NCI-H1436 treated with DMSO at 0.1 percent for 48 hours (cell line): ENCODE data around the gene INPP4B.
"Not testable (repeated sequence)": the region's sequence is repeated elsewhere in the genome, so short reads cannot be mapped to it uniquely, and the experiment has no call there.

Experiments used
- DNase-seq: peaks from one replicate; lab custom pipeline; 2025; lab: John Stamatoyannopoulos, UW

Gene INPP4B

DNA sequence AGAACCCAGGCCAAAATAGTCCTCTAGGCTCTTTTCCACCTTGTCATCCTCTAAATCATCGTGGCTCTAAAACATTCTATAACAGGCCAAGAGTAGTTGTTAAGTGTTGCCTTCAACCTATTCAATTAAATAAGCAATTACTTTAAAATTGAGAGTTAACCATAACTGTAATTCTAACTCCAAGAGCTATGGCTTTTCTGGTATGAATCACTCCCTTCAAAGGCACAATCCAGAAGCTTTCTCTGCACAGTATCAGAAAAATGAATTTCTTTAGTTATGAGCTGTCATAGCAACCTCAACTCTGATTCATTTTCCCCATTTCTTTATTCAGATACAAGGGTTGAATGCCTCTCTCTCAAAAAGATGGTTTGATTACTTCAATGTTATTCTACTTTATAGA, 21.7 kb downstream of the INPP4B start:
- no peak for DNase-seq

DNA sequence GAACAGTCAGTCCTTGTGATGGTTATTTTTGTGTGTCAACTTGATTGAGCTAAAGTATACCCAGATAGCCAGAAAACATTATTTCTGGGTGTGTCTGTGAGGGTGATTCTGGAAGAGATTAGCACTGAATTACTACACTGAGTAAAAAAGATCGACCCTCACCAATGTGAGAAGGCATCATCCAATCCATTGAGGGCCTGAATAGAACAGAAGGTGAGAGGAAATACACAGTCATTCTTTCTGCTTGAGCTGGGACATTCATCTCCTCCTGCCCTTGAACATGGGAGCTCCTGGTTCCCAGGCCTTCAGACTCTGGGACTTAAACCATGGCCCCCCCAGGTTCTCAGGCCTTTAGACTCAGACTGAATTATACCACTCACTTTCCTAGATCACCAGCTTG, 22.3 kb downstream of the INPP4B start:
- DNase-seq = no peak

DNA sequence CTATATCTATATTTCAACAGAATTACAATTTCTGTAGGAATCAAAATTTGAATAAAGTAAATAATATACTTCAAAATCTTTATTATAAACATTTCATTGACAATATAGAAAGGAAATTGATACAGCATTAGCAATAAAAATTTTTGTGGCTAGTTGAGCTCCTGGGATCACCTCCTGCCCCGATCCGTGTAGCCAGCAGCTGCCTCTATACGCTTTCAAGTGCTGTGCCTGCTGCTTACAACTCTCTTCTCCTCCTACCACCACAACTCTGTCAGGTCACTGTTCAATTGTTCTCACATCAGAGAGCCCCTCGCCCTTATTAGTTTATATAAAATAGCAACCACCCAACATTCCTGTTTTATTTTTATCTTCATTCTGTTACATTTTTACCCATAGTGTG, 27.6 kb downstream of the INPP4B start:
- DNase-seq = no peak

DNA sequence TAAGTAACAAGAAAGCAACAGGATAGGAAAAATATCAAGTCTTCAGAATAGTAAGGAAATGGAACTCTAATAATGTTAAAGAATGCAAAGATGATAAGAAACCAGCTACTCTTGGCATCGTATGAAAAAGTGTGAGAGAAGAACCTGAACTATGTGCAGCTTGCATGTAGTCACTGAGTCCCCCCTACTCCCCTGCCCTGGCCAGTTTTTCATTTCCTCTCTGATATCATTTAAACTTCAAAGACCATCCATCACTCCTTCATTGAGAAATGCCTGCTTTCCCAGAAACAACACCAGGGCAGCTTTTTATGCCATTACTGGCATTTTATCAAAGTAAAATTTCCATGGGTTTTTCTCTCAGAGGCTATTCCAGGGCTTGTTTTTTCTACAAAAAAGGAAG, 28.1 kb downstream of the INPP4B start:
- DNase-seq = no peak

DNA sequence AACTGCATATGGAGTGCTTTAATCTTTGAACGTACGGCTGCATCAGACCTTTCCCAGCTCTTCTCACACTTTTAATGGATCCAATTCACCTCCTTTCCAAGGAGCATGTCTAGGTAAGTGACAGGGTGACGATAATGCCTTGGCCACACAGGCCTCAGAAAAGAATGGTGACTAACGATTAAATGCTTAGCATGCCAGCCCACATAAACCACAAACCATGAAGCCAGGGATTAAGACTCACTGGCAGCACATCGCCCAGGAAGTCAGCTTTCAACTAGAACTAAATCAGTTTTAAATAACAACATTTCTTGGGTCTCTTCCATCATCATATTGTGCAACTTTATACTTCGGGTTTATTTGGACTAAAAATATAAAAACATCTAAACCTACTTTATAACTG, 28.7 kb downstream of the INPP4B start:
- no peak for DNase-seq

DNA sequence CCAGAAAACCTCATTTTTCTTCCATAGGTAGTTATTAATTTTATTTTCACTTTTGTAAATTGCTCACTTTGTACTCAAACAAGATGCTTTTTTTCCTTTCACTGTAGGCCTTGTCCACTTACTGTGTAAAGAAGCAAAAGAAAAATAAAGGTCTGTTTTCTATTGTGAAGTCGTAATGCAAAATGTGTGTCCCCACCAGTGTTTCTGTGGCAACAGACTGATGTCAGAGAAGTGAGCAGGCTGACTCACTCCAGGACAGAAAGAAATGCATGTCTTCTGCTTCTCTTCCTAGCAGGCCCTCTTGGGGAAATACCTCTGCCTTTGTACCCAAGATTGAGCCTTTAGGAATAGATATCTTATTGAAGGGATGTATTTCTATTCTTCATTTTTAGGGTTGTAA, 30.3 kb downstream of the INPP4B start:
- no peak for DNase-seq

DNA sequence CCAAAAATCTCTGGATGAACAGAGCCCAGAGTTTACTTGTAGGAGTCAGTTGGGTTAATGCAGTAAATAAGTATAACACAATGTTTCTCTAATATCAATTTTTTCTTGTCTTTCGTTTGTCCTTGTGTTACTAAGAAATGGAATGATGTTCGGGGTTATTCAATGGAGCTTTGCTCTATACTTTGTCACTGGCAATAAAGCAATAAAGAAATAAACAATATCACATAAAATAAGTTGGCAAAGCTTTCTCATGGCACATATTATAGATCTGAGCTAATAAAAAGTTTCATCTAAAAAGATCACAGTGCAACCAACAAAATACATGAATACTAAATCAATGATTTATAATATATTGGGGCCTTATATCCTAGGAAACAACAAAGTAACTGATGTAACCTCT, 32.7 kb downstream of the INPP4B start:
- DNase-seq = no peak

DNA sequence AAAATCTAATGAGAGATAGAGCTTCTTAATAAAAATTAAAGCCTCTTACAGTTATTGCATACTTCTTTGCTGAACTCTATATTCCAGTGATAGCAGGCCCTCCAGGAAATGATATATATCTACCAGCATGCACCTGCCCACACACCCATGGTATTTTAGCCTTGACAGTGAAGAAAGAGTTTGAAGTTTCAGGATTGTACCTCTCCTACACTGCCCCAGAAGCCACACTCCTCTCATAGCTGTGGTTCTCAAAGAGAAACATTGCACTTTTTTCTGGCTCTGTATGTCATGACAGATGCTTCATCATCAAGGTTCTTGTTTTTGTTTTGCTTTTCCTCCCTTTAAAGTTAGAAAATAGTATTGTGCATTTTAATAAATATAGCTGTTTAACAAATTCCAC, 34.0 kb downstream of the INPP4B start:
- no peak for DNase-seq

DNA sequence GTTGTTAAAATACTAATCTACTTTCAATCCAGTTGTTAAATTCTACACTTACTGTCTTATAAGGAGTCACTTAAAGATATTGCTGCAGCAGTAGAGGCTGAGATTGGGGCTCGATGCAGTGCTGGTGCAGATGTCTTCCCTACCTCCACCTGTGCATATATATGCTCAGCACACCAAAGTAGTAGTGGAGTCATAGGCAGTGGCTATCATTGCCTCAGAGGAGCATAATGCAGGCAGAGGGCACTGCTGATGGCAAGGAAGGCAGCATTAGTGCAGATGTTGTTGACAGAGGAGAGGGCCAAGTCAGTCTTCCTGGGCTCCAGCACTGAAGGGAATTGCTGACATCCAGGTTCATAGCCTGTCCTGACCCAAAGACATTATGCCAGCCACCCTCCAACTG, 35.1 kb downstream of the INPP4B start:
- DNase-seq = no peak

DNA sequence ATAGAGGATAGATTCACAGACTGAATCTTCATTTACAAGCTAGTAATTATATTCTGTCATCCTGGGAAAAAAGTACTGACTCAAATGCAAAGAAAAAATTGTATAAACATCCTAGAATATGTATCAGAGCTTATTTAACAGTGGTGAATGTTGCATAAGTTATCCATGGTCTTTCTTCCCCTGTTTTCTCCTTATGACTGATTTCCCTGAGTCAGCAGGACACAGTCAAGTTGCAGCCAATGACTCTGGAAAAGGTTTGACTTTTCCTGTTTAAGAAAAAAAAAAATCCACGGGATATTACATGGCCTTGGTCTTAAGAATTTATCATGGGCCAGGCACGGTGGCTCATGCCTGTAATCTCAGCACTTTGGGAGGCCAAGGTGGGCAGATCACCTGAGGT, 36.5 kb downstream of the INPP4B start:
- no peak for DNase-seq

DNA sequence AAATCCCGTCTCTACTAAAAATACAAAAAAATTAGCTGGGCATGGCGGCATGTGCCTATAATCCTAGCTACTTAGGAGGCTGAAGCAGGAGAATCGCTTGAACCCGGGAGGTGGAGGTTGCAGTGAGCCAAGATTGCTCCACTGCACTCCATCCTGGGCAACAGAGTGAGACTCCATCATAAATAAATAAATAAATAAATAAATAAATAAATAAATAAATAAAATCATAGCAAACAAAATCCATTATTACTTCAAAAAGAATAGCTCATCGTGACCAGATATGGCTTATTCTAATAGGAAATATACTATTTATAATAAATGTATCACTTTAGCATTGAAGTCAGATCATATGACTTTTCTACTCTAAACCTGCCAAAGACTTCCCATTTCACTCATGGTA, 42.2 kb downstream of the INPP4B start:
- DNase-seq = not testable (repeated sequence)

DNA sequence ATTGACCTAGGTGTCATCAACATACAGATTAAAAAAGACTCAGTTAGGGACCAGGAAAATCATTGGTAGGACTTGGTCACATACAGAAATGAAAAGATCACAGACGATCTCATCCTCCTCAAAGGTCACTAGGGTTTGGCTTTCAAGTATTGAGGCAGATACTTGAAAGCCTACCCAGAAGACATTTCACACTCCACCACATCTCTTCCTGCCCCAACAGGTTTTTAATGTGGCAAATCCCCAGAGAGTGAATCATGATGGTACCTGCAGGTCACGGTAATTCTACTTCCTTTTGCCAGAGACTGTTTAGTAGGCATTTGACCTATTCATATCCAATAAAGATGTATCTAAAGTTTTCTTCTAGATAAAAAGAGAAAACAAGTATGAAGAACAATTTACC, 44.1 kb downstream of the INPP4B start:
- no peak for DNase-seq

DNA sequence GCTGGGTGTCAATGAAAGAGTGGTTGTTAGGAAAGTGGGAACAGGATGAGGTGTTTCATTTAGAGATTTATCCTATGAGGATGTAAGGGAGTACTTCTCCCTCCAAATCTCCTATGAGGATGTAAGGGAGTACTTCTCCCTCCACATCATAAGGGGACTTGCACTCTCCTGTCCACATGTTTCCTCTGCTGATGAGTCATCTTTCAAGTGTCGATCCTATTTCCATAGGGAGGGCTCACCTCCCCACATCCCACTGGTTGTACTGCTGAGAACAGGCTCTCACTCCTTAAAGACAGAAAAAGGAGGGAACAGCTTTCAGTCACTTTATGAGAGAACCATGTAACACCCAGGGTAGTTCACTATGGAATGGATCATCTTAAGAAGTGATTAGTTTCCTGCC, 65.0 kb downstream of the INPP4B start:
- no peak for DNase-seq

DNA sequence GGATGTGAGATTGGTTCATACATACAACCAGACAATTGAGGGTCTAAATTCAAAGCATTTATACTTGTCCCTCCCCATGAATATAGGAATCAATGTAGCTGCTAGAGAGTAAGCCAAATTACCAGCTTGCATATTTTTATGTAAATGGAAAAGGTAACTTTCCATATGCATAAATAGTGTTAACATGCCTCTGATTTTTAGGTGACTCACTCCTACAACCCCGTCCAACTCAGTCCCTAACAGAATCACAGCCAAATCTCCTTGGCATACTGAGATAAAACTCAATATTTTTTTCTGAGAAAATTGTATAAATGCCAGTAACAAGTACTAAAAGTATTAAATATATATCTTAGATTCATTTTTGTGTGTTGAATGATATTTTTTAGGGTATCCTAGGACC, 67.2 kb downstream of the INPP4B start:
- DNase-seq = no peak

DNA sequence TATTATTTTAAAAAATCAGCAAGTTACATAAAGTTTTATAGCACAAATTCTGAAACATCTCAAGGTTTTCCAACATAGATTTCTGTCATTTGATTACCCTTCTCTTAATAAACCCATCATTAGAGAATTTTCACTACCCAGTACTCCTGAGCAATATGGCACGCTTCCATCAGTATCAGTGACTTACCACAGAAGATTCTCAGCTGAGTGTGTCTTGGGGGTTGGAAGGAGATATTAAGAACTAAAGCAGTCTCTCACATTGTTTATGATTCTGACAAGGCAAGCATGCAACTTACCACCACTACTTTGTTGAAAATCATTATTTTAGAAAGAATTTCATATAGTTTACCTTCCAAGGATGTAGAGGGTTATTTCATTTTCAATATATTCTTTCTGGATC, 67.7 kb downstream of the INPP4B start:
- no peak for DNase-seq

DNA sequence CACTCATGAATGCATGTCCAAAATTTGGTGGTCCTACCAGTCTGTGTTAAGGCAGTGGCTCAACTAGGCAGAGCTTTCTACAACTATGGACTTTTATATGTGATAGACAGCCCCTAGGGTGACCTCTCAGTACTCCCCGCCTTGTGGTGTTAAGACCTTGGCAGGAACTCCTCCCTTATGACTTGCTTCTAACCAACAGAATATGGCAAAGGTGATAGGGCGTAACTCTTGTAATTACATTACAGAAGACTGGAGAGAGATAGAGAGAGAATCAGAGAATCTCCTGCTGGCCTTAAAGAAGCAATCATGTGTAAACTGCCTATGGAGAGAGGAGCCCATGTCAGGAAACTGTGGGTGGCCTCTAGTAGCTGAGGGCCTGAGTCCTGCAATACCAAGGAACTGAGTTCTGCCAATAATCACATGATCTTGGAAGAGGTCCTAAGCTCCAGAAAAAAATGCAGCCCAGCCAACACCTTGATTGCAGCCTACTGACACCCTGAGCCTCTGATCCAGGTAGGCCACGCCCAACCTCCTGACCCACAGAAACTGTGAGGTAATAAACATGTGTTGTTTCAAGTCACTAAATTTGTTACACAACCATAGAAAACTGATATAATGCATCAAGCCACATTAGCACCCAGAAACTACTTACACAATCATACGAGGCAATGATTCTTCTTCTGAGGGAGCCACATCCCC, 68.9 kb downstream of the INPP4B start:
- no peak for DNase-seq

DNA sequence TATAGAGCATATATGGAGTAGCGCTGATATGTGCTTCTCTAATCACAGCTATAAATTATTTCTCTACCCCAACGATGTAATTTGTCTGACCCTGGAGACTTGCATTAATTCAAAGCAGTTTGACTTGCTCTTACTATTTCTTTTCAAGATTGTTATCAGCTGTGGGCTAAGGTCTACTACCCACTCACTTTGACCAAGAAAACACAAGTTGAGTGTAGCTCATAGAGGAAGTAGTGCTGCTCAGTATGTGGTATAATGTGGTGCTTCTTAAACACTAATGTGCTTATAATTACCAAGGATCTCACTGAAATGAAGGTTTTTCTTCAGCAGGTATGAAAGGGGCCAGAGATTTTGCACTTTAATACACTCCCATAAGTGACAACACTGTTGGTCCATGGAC, 70.1 kb downstream of the INPP4B start:
- DNase-seq = no peak

DNA sequence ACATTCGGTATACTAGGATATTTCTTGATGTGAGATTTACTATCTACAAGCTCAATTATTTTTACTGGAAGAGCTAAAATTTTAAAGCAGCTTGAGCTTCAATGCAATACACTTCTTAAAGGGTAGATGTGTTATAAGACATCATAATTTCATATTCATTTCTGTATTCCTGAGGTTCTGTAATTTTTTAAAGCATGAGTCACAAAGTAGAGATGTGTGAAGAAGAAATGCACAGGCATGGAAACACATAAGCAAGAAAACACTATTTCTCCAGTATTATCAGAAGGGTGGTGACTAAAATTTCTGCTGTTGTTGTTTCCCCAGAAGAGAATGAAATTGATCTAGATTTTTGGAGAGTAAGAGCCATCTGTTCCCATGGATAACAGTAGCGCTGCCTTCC, 72.6 kb downstream of the INPP4B start:
- DNase-seq = no peak

DNA sequence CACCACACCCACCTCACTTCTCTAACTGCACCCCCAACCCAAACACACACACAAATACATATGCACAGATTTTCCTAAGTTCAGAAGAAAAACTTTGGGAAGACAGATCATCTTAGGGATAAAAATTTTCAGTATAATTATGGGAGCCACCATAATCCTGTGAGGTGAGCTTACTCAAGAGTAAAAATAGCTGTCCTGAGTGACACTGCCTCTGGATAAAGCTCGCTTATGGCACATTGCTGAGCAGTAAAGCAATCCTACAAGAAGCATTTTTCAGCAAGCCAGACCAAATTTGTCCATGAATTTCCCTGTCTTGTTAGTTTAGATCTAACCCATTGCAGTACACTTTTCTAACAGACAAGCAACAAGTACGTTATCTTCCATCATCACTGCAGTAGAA, 83.8 kb downstream of the INPP4B start:
- DNase-seq = no peak

DNA sequence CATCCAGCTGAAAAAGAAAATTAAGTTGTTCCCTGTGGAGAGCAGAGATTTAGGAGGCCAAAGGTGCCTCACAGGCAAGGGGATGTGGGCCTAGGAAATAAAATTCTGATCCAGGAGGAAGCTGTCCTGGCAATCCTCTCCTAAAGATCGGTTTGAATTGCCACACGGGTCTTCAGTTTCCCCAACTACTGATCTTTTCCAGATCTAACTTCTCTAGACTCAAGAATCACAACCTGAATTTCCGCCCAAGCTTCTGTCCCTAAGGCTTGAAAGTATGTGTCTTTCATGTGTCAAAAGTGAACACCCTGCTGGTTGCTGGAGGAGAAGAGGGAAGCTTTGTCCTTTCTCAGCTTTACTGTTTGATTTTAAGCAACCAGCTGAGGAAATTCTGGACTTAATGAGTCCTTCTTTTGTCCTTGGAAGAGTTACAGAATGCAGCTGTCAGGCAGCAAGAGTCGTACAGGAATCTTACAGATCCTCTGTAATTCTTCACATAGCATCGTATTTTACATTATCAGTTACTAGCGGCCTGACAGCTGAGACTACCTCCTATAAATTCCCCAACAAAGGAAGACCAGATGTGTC, 93.8 kb downstream of the INPP4B start:
- DNase-seq = no peak

DNA sequence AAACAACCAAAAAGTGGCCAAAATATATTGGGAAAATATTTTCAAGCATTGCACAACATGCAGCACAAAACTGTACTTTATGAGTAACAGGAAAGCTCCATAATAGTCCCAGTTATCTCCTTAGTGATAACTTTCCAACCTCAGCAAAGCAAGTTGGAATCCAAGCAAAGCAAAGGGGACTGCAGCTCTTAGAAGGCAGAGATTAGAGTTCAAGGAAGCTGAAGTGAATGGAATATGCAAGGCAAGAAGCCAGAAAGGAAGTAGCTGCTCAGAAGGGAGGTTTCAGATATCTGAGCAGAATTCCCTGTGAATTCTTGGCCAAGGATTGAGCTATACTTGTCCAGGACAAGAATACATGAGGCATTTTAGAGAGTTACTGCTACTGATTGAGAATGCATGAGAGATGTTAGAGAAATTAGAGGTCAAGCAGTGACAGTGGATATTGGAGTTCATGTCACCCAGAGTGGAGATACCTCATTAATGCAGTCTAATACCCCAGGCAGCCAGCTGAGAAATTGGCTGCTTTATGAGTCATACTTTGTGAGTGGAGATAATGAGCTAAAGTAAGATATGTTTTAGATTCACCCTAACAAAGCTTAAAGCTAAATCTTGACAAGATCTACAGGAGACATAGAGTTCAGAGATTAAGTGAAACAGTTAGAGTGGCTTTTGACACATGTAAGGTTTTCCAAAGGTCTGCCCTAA, 102.8 kb downstream of the INPP4B start:
- no peak for DNase-seq

DNA sequence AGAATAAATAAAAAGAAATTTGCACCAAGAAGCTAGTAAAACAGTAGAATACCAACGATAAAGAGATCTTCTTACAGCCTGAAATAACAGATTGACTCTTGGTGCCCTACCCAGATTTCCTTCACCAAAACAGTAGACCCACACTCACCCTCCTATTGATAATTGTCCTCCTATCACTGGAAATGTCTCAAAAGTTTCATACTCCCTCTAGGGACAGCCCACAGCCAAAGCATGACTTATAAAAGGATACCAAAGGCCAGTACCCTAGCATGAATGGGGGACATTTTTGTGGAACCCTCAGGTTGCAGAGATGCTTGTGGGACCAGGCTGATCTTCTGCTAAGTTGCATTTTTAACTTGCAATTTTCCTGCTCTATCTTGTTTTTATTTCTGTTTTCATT, 104.1 kb downstream of the INPP4B start:
- DNase-seq = no peak

DNA sequence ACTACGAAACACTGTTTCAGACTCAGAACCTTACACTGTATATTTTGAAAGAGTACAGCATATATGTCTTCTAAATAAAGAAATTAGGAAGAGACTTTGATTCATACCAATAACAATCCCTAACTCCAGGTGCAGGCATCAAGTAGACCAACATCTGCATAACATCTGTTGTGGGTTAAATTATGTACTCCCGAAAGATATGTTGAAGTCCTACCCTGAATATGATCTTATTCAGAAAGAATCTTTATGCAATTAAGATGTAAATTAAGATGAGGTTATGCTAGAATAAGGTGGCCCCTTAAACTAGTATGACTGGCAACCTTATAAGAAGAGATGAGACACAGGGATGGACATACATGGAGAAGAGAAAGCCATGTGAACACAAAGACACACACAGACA, 117.9 kb downstream of the INPP4B start:
- no peak for DNase-seq

DNA sequence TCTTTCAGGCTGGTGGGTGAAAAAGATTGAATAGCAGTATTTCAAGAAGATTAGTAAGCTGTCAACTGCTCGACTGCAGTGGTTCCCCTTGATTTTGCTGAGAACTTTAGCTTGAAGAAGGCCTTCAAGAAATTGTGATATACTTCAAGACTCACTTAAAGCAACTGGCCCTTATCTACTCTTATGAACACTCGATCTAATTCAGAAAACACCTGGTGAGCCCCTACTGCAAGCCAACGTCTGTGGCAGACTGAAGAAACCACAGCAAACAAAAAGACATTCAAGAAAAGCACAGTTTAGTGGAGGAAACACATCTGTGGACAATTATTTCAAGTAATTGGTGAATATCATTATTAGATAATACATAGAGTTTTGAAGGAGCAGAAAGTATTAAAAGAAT, 119.0 kb downstream of the INPP4B start:
- no peak for DNase-seq
